Activated CD8-positive, alpha-beta memory T cell treated with anti-CD3 and anti-CD28 coated beads for 36 hours (primary cell): Measurements from ENCODE around the gene CPN1. TPM values are rescaled to one million over a fixed set of nuclear protein-coding genes. Genes with fewer than 3 reads are reported as not detected.

ENCODE experiments used
- total RNA-seq, 2 experiments: library from RNA; stranded (reverse); gene quantifications; one replicate each; pipeline ENCODE4 v1.2.3, GENCODE V29; 2021

The CPN1 gene
- total RNA-seq, 2 experiments from 2014 or later = not detected

Other genes with a start within 250 kb of the CPN1 start
- gene DNMBP, start 71.9 kb downstream of the CPN1 start, total RNA-seq = 1 to 10 TPM; 2.0 to 2.4 TPM
- 10 to 100 TPM; 22.1 TPM for gene ERLIN1, start 104.2 kb upstream of the CPN1 start, total RNA-seq
- 10 to 100 TPM; 40.8 to 41.1 TPM for gene CHUK, start 147.7 kb upstream of the CPN1 start, total RNA-seq
- gene CWF19L1, start 185.8 kb upstream of the CPN1 start, total RNA-seq = 10 to 100 TPM; 47.2 to 49.1 TPM
- 10 to 100 TPM; 62.3 to 64.4 TPM for gene BLOC1S2, start 204.8 kb upstream of the CPN1 start, total RNA-seq
- not detected for gene PKD2L1, start 248.4 kb upstream of the CPN1 start, total RNA-seq